Nephron progenitor cell (in vitro differentiated cells): Measurements from ENCODE around the gene SLC6A7.

Experiments
- DNase-seq: peaks from one replicate; pipeline ENCODE4 v3.0.0; 2021
- H3K27ac Mint-ChIP-seq: 2 replicates; pipeline ENCODE4 v1.8.0; 2021; ENCODE audit warnings: mild to moderate bottlenecking, moderate library complexity, mixed read lengths
- H3K27me3 Mint-ChIP-seq: 2 replicates; pipeline ENCODE4 v1.8.0; 2021; ENCODE audit warnings: mild to moderate bottlenecking, low read depth, mixed read lengths; ENCODE audit not compliant: poor library complexity
- H3K36me3 Mint-ChIP-seq: 2 replicates; pipeline ENCODE4 v1.8.0; 2021; ENCODE audit warnings: low read depth, mixed read lengths
- H3K4me1 Mint-ChIP-seq: 2 replicates; pipeline ENCODE4 v1.8.0; 2021; ENCODE audit warnings: mixed read lengths
- H3K4me3 Mint-ChIP-seq: 2 replicates; pipeline ENCODE4 v1.8.0; 2021; ENCODE audit warnings: mild to moderate bottlenecking, moderate library complexity, mixed read lengths
- H3K9me3 Mint-ChIP-seq: 2 replicates; pipeline ENCODE4 v1.8.0; 2021; ENCODE audit warnings: mild to moderate bottlenecking, moderate library complexity, mixed read lengths
- TF ChIP-seq, protein P1 (sequence below): fragments of 200-600 bp; sonication (generic); IDR thresholded peaks from 2 replicates; pipeline ENCODE4 v1.5.0; 2021; ENCODE audit warnings: antibody characterized with exemption

The SLC6A7 gene

GRCh38 chr5:150189326-150189725 lies 536 bp upstream of the SLC6A7 start:
- Mint-ChIP-seq H3K4me1 (peaks cover 62% of the 10 kb centered on the region), H3K4me3 (peak overlapping the region; percentile 69)
- DNase-seq, result no peak

DNA sequence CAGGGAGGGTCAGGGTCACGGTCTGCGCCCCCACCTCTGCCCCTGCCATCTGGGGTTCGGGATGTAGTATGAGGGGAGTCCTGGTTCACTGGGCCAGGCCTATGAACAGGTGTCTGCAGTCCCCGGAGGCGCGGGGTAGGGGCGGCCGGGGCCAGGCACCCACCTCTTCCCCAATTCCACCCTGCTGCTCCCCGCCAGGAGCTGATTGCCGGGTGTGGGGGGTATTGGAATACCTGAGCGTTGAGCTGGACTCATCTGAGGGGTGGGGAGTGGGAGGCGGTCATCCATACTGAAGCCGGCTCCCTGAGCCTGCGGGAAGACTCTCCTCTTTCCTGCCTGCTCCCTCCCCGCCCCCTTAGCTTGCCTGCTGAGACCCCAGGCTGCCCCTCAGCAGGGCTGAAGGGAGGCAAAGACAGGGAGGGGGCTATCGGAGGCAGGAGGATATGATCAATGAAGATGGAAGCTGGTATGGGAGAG lies 679 bp downstream of the SLC6A7 start:
- no peaks in the 10 kb centered on the region for H3K9me3 Mint-ChIP-seq
- TF ChIP-seq, protein P1, sequence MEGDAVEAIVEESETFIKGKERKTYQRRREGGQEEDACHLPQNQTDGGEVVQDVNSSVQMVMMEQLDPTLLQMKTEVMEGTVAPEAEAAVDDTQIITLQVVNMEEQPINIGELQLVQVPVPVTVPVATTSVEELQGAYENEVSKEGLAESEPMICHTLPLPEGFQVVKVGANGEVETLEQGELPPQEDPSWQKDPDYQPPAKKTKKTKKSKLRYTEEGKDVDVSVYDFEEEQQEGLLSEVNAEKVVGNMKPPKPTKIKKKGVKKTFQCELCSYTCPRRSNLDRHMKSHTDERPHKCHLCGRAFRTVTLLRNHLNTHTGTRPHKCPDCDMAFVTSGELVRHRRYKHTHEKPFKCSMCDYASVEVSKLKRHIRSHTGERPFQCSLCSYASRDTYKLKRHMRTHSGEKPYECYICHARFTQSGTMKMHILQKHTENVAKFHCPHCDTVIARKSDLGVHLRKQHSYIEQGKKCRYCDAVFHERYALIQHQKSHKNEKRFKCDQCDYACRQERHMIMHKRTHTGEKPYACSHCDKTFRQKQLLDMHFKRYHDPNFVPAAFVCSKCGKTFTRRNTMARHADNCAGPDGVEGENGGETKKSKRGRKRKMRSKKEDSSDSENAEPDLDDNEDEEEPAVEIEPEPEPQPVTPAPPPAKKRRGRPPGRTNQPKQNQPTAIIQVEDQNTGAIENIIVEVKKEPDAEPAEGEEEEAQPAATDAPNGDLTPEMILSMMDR, result no peak
- DNase-seq, result peak; percentile 38
- H3K4me3 Mint-ChIP-seq, result peak overlapping the region; percentile 25
- H3K27me3 Mint-ChIP-seq, result peaks cover 65% of the 10 kb centered on the region
- peaks cover 63% of the 10 kb centered on the region for H3K4me1 Mint-ChIP-seq
- no peaks in the 10 kb centered on the region for H3K36me3 Mint-ChIP-seq
- H3K27ac Mint-ChIP-seq, result no peak overlapping the region

More at GRCh38 chr5:150189326-150189725, 536 bp upstream of the SLC6A7 start:
- TF ChIP-seq, protein P1, result no peak
- no peaks in the 10 kb centered on the region for H3K36me3 Mint-ChIP-seq
- no peak overlapping the region for H3K27ac Mint-ChIP-seq
- no peaks in the 10 kb centered on the region for H3K9me3 Mint-ChIP-seq
- H3K27me3 Mint-ChIP-seq, result peaks cover 57% of the 10 kb centered on the region

DNA sequence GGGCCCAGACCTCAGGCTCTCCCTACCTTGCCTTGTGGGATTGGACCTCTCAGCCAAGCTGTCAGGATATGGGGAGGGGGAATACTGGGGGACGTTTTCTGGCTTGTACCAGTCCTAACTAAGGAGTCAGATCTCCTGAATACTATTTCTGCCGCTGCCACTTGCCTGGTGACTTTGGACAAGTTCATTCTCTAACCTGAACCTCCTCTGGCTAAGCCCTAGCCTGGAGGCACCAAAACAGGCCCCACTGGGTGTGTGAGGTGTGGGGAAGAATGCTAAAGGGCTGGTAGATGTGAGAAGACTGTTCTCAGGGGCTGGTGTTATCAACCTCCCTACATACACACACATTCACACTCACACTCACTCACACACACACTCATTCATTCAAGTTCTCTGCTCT lies 1.1 kb downstream of the SLC6A7 start:
- H3K27me3 Mint-ChIP-seq, result peaks cover 65% of the 10 kb centered on the region
- H3K9me3 Mint-ChIP-seq, result no peaks in the 10 kb centered on the region
- H3K4me1 Mint-ChIP-seq, result peaks cover 63% of the 10 kb centered on the region
- peak overlapping the region; percentile 25 for H3K4me3 Mint-ChIP-seq
- DNase-seq, result no peak
- H3K36me3 Mint-ChIP-seq, result no peaks in the 10 kb centered on the region
- H3K27ac Mint-ChIP-seq, result no peak overlapping the region
- TF ChIP-seq, protein P1, result no peak

GRCh38 chr5:150192462-150192861 lies 2.6 kb downstream of the SLC6A7 start:
- no peak overlapping the region for H3K4me3 Mint-ChIP-seq
- TF ChIP-seq, protein P1, result no peak
- peaks cover 56% of the 10 kb centered on the region for H3K27me3 Mint-ChIP-seq
- no peak for DNase-seq
- no peaks in the 10 kb centered on the region for H3K36me3 Mint-ChIP-seq
- no peaks in the 10 kb centered on the region for H3K9me3 Mint-ChIP-seq
- H3K27ac Mint-ChIP-seq, result no peak overlapping the region
- peaks cover 48% of the 10 kb centered on the region for H3K4me1 Mint-ChIP-seq

DNA sequence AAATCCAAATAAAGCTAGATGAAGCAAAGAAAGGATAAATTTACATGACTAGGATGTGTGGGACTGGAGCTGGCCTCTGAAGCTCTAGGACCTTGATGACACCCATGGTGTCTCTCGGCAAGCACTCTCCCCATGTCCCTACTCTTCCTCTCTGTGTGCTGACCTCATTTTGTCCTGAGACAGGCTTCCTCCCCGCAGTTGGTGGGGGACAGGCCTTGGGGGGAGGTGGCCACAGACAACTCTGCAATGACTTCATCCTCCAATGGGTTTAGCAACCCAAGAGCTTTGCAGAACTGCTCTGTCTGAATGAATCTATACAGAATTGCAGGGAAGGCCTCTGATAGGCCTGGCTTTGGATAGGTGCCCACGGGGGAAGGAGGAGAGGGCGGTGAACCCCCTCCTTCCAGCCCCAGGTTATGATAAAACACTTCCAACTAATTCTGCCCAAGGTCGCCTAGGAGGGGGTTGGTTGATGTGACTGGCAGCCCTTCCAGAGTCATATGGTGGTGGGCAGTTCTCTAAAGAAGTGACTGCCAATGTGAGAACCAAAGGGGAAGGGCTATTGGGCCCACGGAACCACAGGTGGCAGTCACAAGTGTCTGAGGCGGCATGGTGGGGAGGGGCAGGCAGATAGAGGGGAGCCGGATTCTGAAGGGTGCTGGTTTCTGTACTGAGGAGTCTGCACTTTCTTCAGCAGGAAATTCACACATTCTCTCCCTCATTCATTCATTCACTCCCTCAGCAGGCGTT lies 6.0 kb downstream of the SLC6A7 start:
- no peak for DNase-seq
- H3K27ac Mint-ChIP-seq, result no peak overlapping the region
- H3K9me3 Mint-ChIP-seq, result no peaks in the 10 kb centered on the region
- no peaks in the 10 kb centered on the region for H3K36me3 Mint-ChIP-seq
- H3K27me3 Mint-ChIP-seq, result peaks cover 25% of the 10 kb centered on the region
- TF ChIP-seq, protein P1, result no peak
- H3K4me3 Mint-ChIP-seq, result no peak overlapping the region
- H3K4me1 Mint-ChIP-seq, result peaks cover 36% of the 10 kb centered on the region

GRCh38 chr5:150196514-150196913 lies 6.7 kb downstream of the SLC6A7 start:
- TF ChIP-seq, protein P1, result no peak
- Mint-ChIP-seq H3K27me3 (peaks cover 21% of the 10 kb centered on the region), H3K4me3 (no peak overlapping the region), H3K9me3 (no peaks in the 10 kb centered on the region), H3K4me1 (peaks cover 30% of the 10 kb centered on the region), H3K27ac (no peak overlapping the region), H3K36me3 (no peaks in the 10 kb centered on the region)
- DNase-seq, result no peak
